SK-N-SH (cell line): ENCODE results near the gene PIANP. TPM values are rescaled to one million over a fixed set of nuclear protein-coding genes. Genes with fewer than 3 reads are reported as not detected.
A peak's percentile ranks its signal among the peaks of the same experiment; 100 is the strongest.

Experiments
- CTCF ChIA-PET: fragments of 300-600, 350-600 bp; formaldehyde crosslinking; extraction: SDS; loops from one replicate; lab custom pipeline; 2021; lab: Yijun Ruan, JAX
- POLR2A ChIA-PET: fragments of 350-600 bp; sonication (Branson Sonifier 250); formaldehyde crosslinking; extraction: SDS; loops from one replicate; lab custom pipeline; 2020; ENCODE audit warnings: antibody characterized with exemption, inconsistent platforms; lab: Yijun Ruan, JAX
- DNase-seq: peaks from one replicate; pipeline ENCODE4 v3.0.0; 2012
- H2AFZ ChIP-seq: fragments of 200-600 bp; sonication (generic); 2 replicates; pipeline ENCODE4 v1.8.1; 2016; ENCODE audit warnings: antibody characterized with exemption, mild to moderate bottlenecking, low read depth
- H3F3A ChIP-seq: fragments of 200-600 bp; sonication (generic); replicated peaks from 2 replicates; pipeline ENCODE3; 2016; ENCODE audit warnings: antibody characterized with exemption, mild to moderate bottlenecking; ENCODE audit not compliant: insufficient read depth
- H3K27ac ChIP-seq, 2 experiments: fragments of 200-500 bp in 1 of 2; fragments of 200-600 bp in 1 of 2; sonication (Bioruptor generic) in 1 of 2; sonication (generic), shearing (Covaris generic) in 1 of 2; 2 replicates each; pipeline versions ENCODE4 v1.5.1 to v1.6.1; 2014 to 2016; ENCODE audit warnings: low read depth in 2 of 2, inconsistent platforms in 1 of 2, low read length in 1 of 2, mild to moderate bottlenecking in 1 of 2, mixed read lengths in 1 of 2
- H3K27me3 ChIP-seq: fragments of 200-600 bp; sonication (generic), shearing (Covaris generic); 2 replicates; pipeline ENCODE4 v1.6.1; 2016; ENCODE audit warnings: mixed run types; ENCODE audit not compliant: insufficient read depth
- H3K36me3 ChIP-seq, 2 experiments: fragments of 200-500 bp in 1 of 2; fragments of 200-600 bp in 1 of 2; sonication (Bioruptor generic) in 1 of 2; sonication (generic) in 1 of 2; replicated peaks in 1 of 2; 2 replicates each; pipeline versions ENCODE3 to v1.5.1; 2014 to 2016; ENCODE audit warnings: low read length in 1 of 2, mild to moderate bottlenecking in 1 of 2; ENCODE audit not compliant: insufficient read depth in 2 of 2, control insufficient read depth in 1 of 2
- H3K4me1 ChIP-seq, 2 experiments: fragments of 200-500 bp in 1 of 2; fragments of 200-600 bp in 1 of 2; sonication (Bioruptor generic) in 1 of 2; sonication (generic), shearing (Covaris generic) in 1 of 2; 2 replicates each; pipeline versions ENCODE4 v1.5.1 to v1.6.1; 2014 to 2016; ENCODE audit warnings: low read depth in 1 of 2, low read length in 1 of 2, mixed run types in 1 of 2; ENCODE audit not compliant: insufficient read depth in 2 of 2, control insufficient read depth in 1 of 2
- H3K4me2 ChIP-seq: fragments of 200-600 bp; sonication (generic), shearing (Covaris generic); 2 replicates; pipeline ENCODE4 v1.6.1; 2017; ENCODE audit warnings: mixed run types
- H3K4me3 ChIP-seq, 2 experiments: fragments of 200-500 bp in 1 of 2; fragments of 200-600 bp in 1 of 2; sonication (Bioruptor generic) in 1 of 2; sonication (generic), shearing (Covaris generic) in 1 of 2; 2 replicates each; pipeline versions ENCODE4 v1.5.1 to v1.8.1; 2014 to 2016; ENCODE audit warnings: low read depth in 2 of 2, inconsistent platforms in 1 of 2, low read length in 1 of 2, mild to moderate bottlenecking in 1 of 2, mixed read lengths in 1 of 2, moderate library complexity in 1 of 2
- H3K79me2 ChIP-seq: fragments of 200-600 bp; sonication (generic); 2 replicates; pipeline ENCODE4 v1.8.1; 2017; ENCODE audit warnings: mild to moderate bottlenecking; ENCODE audit not compliant: insufficient read depth
- H3K9ac ChIP-seq: fragments of 200-600 bp; sonication (generic); 2 replicates; pipeline ENCODE4 v1.6.1; 2017; ENCODE audit warnings: mixed run types
- H3K9me2 ChIP-seq: fragments of 200-600 bp; sonication (generic); 2 replicates; pipeline ENCODE4 v1.6.1; 2017; ENCODE audit warnings: mixed run types
- H3K9me3 ChIP-seq: fragments of 200-600 bp; sonication (generic); 2 replicates; pipeline ENCODE4 v1.6.1; 2017; ENCODE audit warnings: mixed run types, mild to moderate bottlenecking, moderate library complexity
- H4K20me1 ChIP-seq: fragments of 200-600 bp; sonication (generic); 2 replicates; pipeline ENCODE4 v1.6.1; 2017; ENCODE audit warnings: mild to moderate bottlenecking, mixed run types; ENCODE audit not compliant: insufficient read depth
- CHD2 ChIP-seq: fragments of 150-350 bp; IDR thresholded peaks from 2 replicates; pipeline ENCODE4 v1.6.1; 2018; ENCODE audit warnings: low read length; ENCODE audit not compliant: partially characterized antibody
- ELF1 ChIP-seq: IDR thresholded peaks from 2 replicates; pipeline ENCODE4 v1.4.0; 2012
- EP300 ChIP-seq, 2 experiments: IDR thresholded peaks; 2 replicates each; pipeline versions ENCODE4 v1.4.0 to v1.6.1; 2012; ENCODE audit warnings: borderline replicate concordance in 1 of 2, low read depth in 1 of 2, low read length in 1 of 2
- EZH2phosphoT487 ChIP-seq: fragments of 200-600 bp; sonication (generic); IDR thresholded peaks from 2 replicates; pipeline ENCODE4 v1.6.1; 2017; ENCODE audit warnings: low read depth, mixed run types, mild to moderate bottlenecking, antibody characterized with exemption, moderate library complexity, borderline replicate concordance
- FOSL2 ChIP-seq: IDR thresholded peaks from 2 replicates; pipeline ENCODE4 v1.4.0; 2012; ENCODE audit warnings: low read depth, mild to moderate bottlenecking, moderate library complexity, borderline replicate concordance
- GABPA ChIP-seq: IDR thresholded peaks from 2 replicates; pipeline ENCODE4 v1.4.0; 2012; ENCODE audit warnings: low read depth, mild to moderate bottlenecking
- GATA2 ChIP-seq: sonication (generic); formaldehyde crosslinking; IDR thresholded peaks from 2 replicates; pipeline ENCODE4 v1.5.0; 2020; ENCODE audit warnings: mild to moderate bottlenecking, missing genetic modification reagents
- JUND ChIP-seq: IDR thresholded peaks from 2 replicates; pipeline ENCODE4 v1.4.0; 2012
- MXI1 ChIP-seq: IDR thresholded peaks from 2 replicates; pipeline ENCODE4 v1.6.1; 2012; ENCODE audit warnings: mild to moderate bottlenecking, low read depth, low read length, improper control_type of control experiment
- NFIC ChIP-seq: IDR thresholded peaks from 2 replicates; pipeline ENCODE4 v1.4.0; 2012; ENCODE audit warnings: borderline replicate concordance
- NRF1 ChIP-seq: IDR thresholded peaks from 2 replicates; pipeline ENCODE4 v1.6.1; 2012; ENCODE audit warnings: low read depth, mild to moderate bottlenecking, low read length
- POLR2AphosphoS5 ChIP-seq: IDR thresholded peaks from 2 replicates; pipeline ENCODE4 v1.6.1; 2012; ENCODE audit warnings: low read depth, low read length
- RAD21 ChIP-seq: IDR thresholded peaks from 2 replicates; pipeline ENCODE4 v1.6.1; 2012; ENCODE audit warnings: mild to moderate bottlenecking, low read length
- RFX5 ChIP-seq: IDR thresholded peaks from 2 replicates; pipeline ENCODE4 v1.6.1; 2012; ENCODE audit warnings: mild to moderate bottlenecking, improper control_type of control experiment, low read length
- RXRA ChIP-seq: IDR thresholded peaks from 2 replicates; pipeline ENCODE4 v1.4.0; 2012; ENCODE audit warnings: low read depth, mild to moderate bottlenecking, borderline replicate concordance
- SIN3A ChIP-seq: IDR thresholded peaks from 2 replicates; pipeline ENCODE4 v1.6.1; 2012; ENCODE audit warnings: low read depth, mild to moderate bottlenecking, low read length, moderate library complexity, borderline replicate concordance
- SMC3 ChIP-seq: IDR thresholded peaks from 2 replicates; pipeline ENCODE4 v1.6.1; 2012; ENCODE audit warnings: low read depth, low read length, improper control_type of control experiment
- TAF1 ChIP-seq: IDR thresholded peaks from 2 replicates; pipeline ENCODE4 v1.6.1; 2012; ENCODE audit warnings: low read depth, mild to moderate bottlenecking, low read length, moderate library complexity, borderline replicate concordance
- TCF12 ChIP-seq: IDR thresholded peaks from 2 replicates; pipeline ENCODE4 v1.4.0; 2012
- TEAD4 ChIP-seq: IDR thresholded peaks from 2 replicates; pipeline ENCODE4 v1.4.0; 2012; ENCODE audit warnings: mild to moderate bottlenecking, borderline replicate concordance; ENCODE audit not compliant: insufficient read depth
- YY1 ChIP-seq: IDR thresholded peaks from 2 replicates; pipeline ENCODE4 v1.4.0; 2012; ENCODE audit warnings: low read depth, mild to moderate bottlenecking
- WGBS: methylation state at CpG from one replicate; pipeline ENCODE4 v1.1.6; 2017; ENCODE audit warnings: low lambda C conversion rate; 5-methylcytosine and 5-hydroxymethylcytosine counted together
- polyA plus RNA-seq, 3 experiments: library from polyadenylated mRNA; depleted of rRNA; stranded (reverse); fragments of >200 nt; gene quantifications; 2 replicates each; pipeline ENCODE4 v1.2.3, GENCODE V29; 2012
- TF ChIP-seq, protein P1 (sequence below): IDR thresholded peaks from 2 replicates; pipeline ENCODE4 v1.4.0; 2012; ENCODE audit warnings: low read depth, borderline replicate concordance
- TF ChIP-seq, protein P2 (sequence below): fragments of 200-600 bp; sonication (generic); IDR thresholded peaks from 2 replicates; pipeline ENCODE4 v1.6.1; 2017; ENCODE audit warnings: antibody characterized with exemption, mild to moderate bottlenecking, moderate library complexity
- TF ChIP-seq, protein P3 (sequence below): IDR thresholded peaks from 2 replicates; pipeline ENCODE4 v1.4.0; 2012; ENCODE audit warnings: low read depth
- TF ChIP-seq, protein P4 (sequence below): IDR thresholded peaks from 2 replicates; pipeline ENCODE4; 2012
- TF ChIP-seq, protein P5 (sequence below): IDR thresholded peaks from 2 replicates; pipeline ENCODE4 v1.4.0; 2012; ENCODE audit warnings: low read depth, borderline replicate concordance

PIANP gene
- polyA plus RNA-seq, 1 of the 3 experiments (the other 2 are of a cell fraction): 9.9 TPM

DNA sequence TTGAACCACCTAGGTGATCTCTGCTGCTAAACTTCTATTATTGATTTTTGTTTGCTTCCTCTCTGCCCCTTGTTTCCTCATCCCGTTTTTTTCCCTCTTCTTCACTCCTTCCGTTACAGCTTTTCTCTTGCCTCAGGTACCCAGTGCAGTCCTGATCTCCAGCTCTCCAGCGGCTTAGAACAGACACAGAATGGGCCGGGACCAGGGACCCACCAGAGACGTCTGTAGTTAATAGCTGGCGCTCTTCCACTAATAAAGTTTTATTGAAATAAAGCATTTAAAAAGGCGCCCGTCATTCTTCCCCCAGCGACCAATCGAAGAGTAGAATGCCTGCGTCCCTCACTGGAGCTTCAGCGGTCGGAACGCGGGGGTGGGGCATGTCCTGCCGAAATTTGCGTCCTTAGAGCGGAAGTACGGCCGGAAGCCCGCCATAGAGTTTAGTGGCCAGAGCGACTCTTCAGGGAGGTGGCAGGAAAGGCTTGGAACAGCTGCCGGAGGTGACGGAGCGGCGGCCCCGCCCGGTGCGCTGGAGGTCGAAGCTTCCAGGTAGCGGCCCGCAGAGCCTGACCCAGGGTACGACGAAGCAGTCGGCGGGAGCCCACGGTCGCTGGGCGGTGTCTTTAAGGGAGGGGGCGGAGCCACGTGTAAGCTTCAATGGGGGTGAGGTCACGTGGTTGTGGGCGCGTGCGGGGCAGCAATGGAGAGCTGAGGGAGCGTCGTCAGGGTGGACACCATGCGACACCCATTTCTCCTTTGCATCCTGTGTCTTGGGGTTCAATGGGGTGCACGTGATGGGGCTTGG lies 23.2 kb upstream of the PIANP start, which contains the start of gene COPS7A:
COPS7A (plus strand) TSS at position 440 of the 802 bp plus-strand sequence. CDS start 611 bp downstream, outside the sequence.
- H3K27me3 ChIP-seq: no peaks in the 10 kb centered on the region
- H3K27ac ChIP-seq: peak within 1 kb of the TSS; percentile 84 to 87
- H3K9me3 ChIP-seq: no peaks in the 10 kb centered on the region
- peak within 1 kb of the TSS; percentile 97 for H2AFZ ChIP-seq
- 2% methylated on average over 15 of the region's 49 CpGs for WGBS
- H3K9ac ChIP-seq: peak within 1 kb of the TSS; percentile 66
- peaks cover 17% of the 10 kb centered on the region; the same call in 1 of the 2 replicates for H3K79me2 ChIP-seq
- peaks cover 0 to 9% of the 10 kb centered on the region in 2 experiments; a peak in 1 of 4 replicates for H3K4me1 ChIP-seq
- ChIA-PET POLR2A (interaction anchor here (0.6 to 2.6 kb wide), 24 partner anchors 9 to 220 kb away, joined by 3 to 50 read pairs (median 4); partner anchors contain the start of genes C12orf57, CDCA3, GAPDH and MLF2), CTCF (interaction anchor here (0.6 to 3.3 kb wide), 17 partner anchors 10 to 259 kb away, joined by 3 to 20 read pairs (median 4); partner anchors contain the start of genes C12orf57, MLF2, PTMS and RNU7-1)
- peak within 1 kb of the TSS; percentile 57 to 65 for H3K4me3 ChIP-seq
- peaks cover 17% of the 10 kb centered on the region for H3F3A ChIP-seq
- peak; percentile 96 for DNase-seq
- peak within 1 kb of the TSS; percentile 86 for H3K4me2 ChIP-seq
- H3K9me2 ChIP-seq: no peaks in the 10 kb centered on the region
- peaks cover 9 to 15% of the 10 kb centered on the region in 2 experiments for H3K36me3 ChIP-seq
- H4K20me1 ChIP-seq: no peaks in the 10 kb centered on the region
- TF ChIP-seq, protein P1, sequence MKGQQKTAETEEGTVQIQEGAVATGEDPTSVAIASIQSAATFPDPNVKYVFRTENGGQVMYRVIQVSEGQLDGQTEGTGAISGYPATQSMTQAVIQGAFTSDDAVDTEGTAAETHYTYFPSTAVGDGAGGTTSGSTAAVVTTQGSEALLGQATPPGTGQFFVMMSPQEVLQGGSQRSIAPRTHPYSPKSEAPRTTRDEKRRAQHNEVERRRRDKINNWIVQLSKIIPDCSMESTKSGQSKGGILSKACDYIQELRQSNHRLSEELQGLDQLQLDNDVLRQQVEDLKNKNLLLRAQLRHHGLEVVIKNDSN: peak; percentile 93
- no peak for TF ChIP-seq TEAD4
- no peak for TF ChIP-seq SIN3A
- TF ChIP-seq SMC3: 0 out of 2 replicates have a peak, but pooled peaks have one; percentile 11
- peak; percentile 80 for TF ChIP-seq CHD2
- peak; percentile 98 for TF ChIP-seq GABPA
- no peak for TF ChIP-seq RXRA
- no peak for TF ChIP-seq JUND
- TF ChIP-seq, protein P2, sequence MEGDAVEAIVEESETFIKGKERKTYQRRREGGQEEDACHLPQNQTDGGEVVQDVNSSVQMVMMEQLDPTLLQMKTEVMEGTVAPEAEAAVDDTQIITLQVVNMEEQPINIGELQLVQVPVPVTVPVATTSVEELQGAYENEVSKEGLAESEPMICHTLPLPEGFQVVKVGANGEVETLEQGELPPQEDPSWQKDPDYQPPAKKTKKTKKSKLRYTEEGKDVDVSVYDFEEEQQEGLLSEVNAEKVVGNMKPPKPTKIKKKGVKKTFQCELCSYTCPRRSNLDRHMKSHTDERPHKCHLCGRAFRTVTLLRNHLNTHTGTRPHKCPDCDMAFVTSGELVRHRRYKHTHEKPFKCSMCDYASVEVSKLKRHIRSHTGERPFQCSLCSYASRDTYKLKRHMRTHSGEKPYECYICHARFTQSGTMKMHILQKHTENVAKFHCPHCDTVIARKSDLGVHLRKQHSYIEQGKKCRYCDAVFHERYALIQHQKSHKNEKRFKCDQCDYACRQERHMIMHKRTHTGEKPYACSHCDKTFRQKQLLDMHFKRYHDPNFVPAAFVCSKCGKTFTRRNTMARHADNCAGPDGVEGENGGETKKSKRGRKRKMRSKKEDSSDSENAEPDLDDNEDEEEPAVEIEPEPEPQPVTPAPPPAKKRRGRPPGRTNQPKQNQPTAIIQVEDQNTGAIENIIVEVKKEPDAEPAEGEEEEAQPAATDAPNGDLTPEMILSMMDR: no peak
- TF ChIP-seq TAF1: peak; percentile 58
- no peak for TF ChIP-seq FOSL2
- TF ChIP-seq ELF1: peak; percentile 91
- peak; percentile 57 for TF ChIP-seq POLR2AphosphoS5
- TF ChIP-seq EZH2phosphoT487: no peak
- TF ChIP-seq MXI1: peak; percentile 97
- TF ChIP-seq YY1: peak; percentile 70
- no peak for TF ChIP-seq RAD21
- TF ChIP-seq, protein P3, sequence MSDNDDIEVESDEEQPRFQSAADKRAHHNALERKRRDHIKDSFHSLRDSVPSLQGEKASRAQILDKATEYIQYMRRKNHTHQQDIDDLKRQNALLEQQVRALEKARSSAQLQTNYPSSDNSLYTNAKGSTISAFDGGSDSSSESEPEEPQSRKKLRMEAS: peak; percentile 100
- TF ChIP-seq TCF12: peak; percentile 30; the same call in 1 of the 2 replicates
- TF ChIP-seq, protein P4, sequence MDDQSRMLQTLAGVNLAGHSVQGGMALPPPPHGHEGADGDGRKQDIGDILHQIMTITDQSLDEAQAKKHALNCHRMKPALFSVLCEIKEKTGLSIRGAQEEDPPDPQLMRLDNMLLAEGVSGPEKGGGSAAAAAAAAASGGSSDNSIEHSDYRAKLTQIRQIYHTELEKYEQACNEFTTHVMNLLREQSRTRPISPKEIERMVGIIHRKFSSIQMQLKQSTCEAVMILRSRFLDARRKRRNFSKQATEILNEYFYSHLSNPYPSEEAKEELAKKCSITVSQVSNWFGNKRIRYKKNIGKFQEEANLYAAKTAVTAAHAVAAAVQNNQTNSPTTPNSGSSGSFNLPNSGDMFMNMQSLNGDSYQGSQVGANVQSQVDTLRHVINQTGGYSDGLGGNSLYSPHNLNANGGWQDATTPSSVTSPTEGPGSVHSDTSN: peak; percentile 93
- peak; percentile 68; the same call in 1 of the 2 replicates for TF ChIP-seq RFX5
- no peak for TF ChIP-seq NFIC
- TF ChIP-seq EP300 (IDR thresholded peaks at IDR 0.05; ENCODE audit: borderline replicate concordance in 1 of 2, low read depth in 1 of 2, low read length in 1 of 2): no peak
- TF ChIP-seq, protein P5, sequence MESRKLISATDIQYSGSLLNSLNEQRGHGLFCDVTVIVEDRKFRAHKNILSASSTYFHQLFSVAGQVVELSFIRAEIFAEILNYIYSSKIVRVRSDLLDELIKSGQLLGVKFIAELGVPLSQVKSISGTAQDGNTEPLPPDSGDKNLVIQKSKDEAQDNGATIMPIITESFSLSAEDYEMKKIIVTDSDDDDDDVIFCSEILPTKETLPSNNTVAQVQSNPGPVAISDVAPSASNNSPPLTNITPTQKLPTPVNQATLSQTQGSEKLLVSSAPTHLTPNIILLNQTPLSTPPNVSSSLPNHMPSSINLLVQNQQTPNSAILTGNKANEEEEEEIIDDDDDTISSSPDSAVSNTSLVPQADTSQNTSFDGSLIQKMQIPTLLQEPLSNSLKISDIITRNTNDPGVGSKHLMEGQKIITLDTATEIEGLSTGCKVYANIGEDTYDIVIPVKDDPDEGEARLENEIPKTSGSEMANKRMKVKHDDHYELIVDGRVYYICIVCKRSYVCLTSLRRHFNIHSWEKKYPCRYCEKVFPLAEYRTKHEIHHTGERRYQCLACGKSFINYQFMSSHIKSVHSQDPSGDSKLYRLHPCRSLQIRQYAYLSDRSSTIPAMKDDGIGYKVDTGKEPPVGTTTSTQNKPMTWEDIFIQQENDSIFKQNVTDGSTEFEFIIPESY: peak; percentile 67; the same call in 1 of the 2 replicates
- TF ChIP-seq GATA2 (CRISPR knock-in tag): no peak
- TF ChIP-seq NRF1: 0 out of 2 replicates have a peak, but pooled peaks have one; percentile 21
